H1 (cell line): Measurements from ENCODE around the gene TPPP2. TPM values are rescaled to one million over a fixed set of nuclear protein-coding genes. Genes with fewer than 3 reads are reported as not detected.
"Not testable (repeated sequence)": the region's sequence is repeated elsewhere in the genome, so short reads cannot be mapped to it uniquely, and the experiment has no call there.

Experiments used
- CTCF ChIA-PET: fragments of 300-600 bp; sonication (Branson Sonifier 250); formaldehyde crosslinking; loops from one replicate; lab custom pipeline; 2021; ENCODE audit not compliant: partially characterized antibody; lab: Charles Lee
- POLR2A ChIA-PET: fragments of 300-600 bp; sonication (Branson Sonifier 250); formaldehyde crosslinking; loops from one replicate; lab custom pipeline; 2021; ENCODE audit warnings: inconsistent platforms; ENCODE audit not compliant: partially characterized antibody; lab: Charles Lee
- DNase-seq, 2 experiments: peaks; one replicate each; pipeline versions ENCODE4 v3.0.0 to v3.0.0-alpha.2; 2010 to 2022; ENCODE audit warnings: low spot score in 2 of 2, low read depth in 1 of 2, mixed read lengths in 1 of 2
- FAIRE-seq: peaks from 2 replicates; lab custom pipeline; 2011; peaks lifted over from hg19 to GRCh38; lab: Jason Lieb, UNC
- H2AFZ ChIP-seq: 2 replicates; pipeline ENCODE4 v1.8.1; 2012; ENCODE audit warnings: low read length, inconsistent platforms
- H2AK5ac ChIP-seq: 2 replicates; pipeline ENCODE4 v1.6.1; 2013; ENCODE audit warnings: low read depth, low read length
- H2BK120ac ChIP-seq: replicated peaks from 2 replicates; pipeline ENCODE3; 2013; ENCODE audit warnings: low read depth, low read length, inconsistent platforms
- H2BK12ac ChIP-seq: 2 replicates; pipeline ENCODE4 v1.6.1; 2013; ENCODE audit warnings: low read depth, low read length
- H2BK15ac ChIP-seq: 2 replicates; pipeline ENCODE4 v1.6.1; 2013; ENCODE audit warnings: low read length
- H2BK20ac ChIP-seq: 2 replicates; pipeline ENCODE4 v1.6.1; 2013; ENCODE audit warnings: low read length
- H2BK5ac ChIP-seq: 2 replicates; pipeline ENCODE4 v1.6.1; 2013; ENCODE audit warnings: low read depth, low read length
- H3K14ac ChIP-seq: 2 replicates; pipeline ENCODE4 v1.6.1; 2013; ENCODE audit warnings: inconsistent platforms; ENCODE audit not compliant: insufficient read length
- H3K18ac ChIP-seq: 2 replicates; pipeline ENCODE4 v1.6.1; 2013; ENCODE audit warnings: low read length; ENCODE audit errors: extremely low read depth
- H3K23ac ChIP-seq: 2 replicates; pipeline ENCODE4 v1.6.1; 2013; ENCODE audit warnings: inconsistent platforms; ENCODE audit not compliant: insufficient read length
- H3K23me2 ChIP-seq: 2 replicates; pipeline ENCODE4 v1.6.1; 2013; ENCODE audit warnings: low read depth, low read length
- H3K27ac ChIP-seq: 2 replicates; pipeline ENCODE4 v1.6.1; 2011; ENCODE audit warnings: low read depth, low read length, inconsistent platforms
- H3K27me3 ChIP-seq, 4 experiments: replicated peaks in 1 of 4; 1 replicate in 1 of 4; 2 replicates in 3 of 4; pipeline versions ENCODE4 v1.6.1 to v1.8.1; 2011 to 2013; ENCODE audit warnings: low read length in 3 of 4, mild to moderate bottlenecking in 3 of 4, inconsistent platforms in 2 of 4, mixed read lengths in 2 of 4, moderate library complexity in 1 of 4; ENCODE audit not compliant: control insufficient read depth in 3 of 4, insufficient read depth in 3 of 4; ENCODE audit errors: extremely low read depth in 1 of 4
- H3K36me3 ChIP-seq, 4 experiments: 2 replicates each; pipeline versions ENCODE4 v1.6.1 to v1.8.1; 2011 to 2013; ENCODE audit warnings: mild to moderate bottlenecking in 4 of 4, low read length in 3 of 4, moderate library complexity in 2 of 4, control low read depth in 1 of 4, inconsistent platforms in 1 of 4; ENCODE audit not compliant: insufficient read depth in 4 of 4, control insufficient read depth in 2 of 4
- H3K4ac ChIP-seq: replicated peaks from 2 replicates; pipeline ENCODE3; 2013; ENCODE audit warnings: low read length, low read depth, mixed read lengths, inconsistent platforms; ENCODE audit not compliant: insufficient read length
- H3K4me1 ChIP-seq, 4 experiments: replicated peaks in 1 of 4; 1 replicate in 1 of 4; 2 replicates in 3 of 4; pipeline versions ENCODE4 v1.6.1 to v1.8.1; 2011 to 2013; ENCODE audit warnings: low read length in 3 of 4, inconsistent platforms in 2 of 4, mixed read lengths in 1 of 4; ENCODE audit not compliant: insufficient read depth in 4 of 4, control insufficient read depth in 3 of 4
- H3K4me2 ChIP-seq, 2 experiments: 2 replicates each; pipeline versions ENCODE4 v1.6.1 to v1.8.1; 2011 to 2013; ENCODE audit warnings: low read depth in 2 of 2, low read length in 2 of 2, control low read depth in 1 of 2, inconsistent platforms in 1 of 2, mild to moderate bottlenecking in 1 of 2; ENCODE audit not compliant: insufficient read depth in 1 of 2
- H3K4me3 ChIP-seq, 4 experiments: fragments of 200-600, 300-600 bp in 1 of 4; sonication (generic), shearing (Covaris generic), sonication (Bioruptor Twin) in 1 of 4; 2 replicates each; pipeline versions ENCODE4 v1.5.1 to v1.8.1; 2011 to 2016; ENCODE audit warnings: low read length in 4 of 4, low read depth in 3 of 4, control low read depth in 2 of 4, inconsistent platforms in 2 of 4, mild to moderate bottlenecking in 2 of 4, mixed read lengths in 1 of 4, moderate library complexity in 1 of 4; ENCODE audit not compliant: insufficient read depth in 2 of 4; ENCODE audit errors: extremely low read depth in 1 of 4
- H3K56ac ChIP-seq: replicated peaks from 2 replicates; pipeline ENCODE3; 2013; ENCODE audit warnings: low read depth, mild to moderate bottlenecking, mixed read lengths, low read length, inconsistent platforms; ENCODE audit not compliant: insufficient read length
- H3K79me1 ChIP-seq: 2 replicates; pipeline ENCODE4 v1.6.1; 2013; ENCODE audit warnings: low read depth, low read length, control low read depth
- H3K79me2 ChIP-seq, 2 experiments: 2 replicates each; pipeline versions ENCODE4 v1.6.1 to v1.8.1; 2012 to 2013; ENCODE audit warnings: low read length in 2 of 2, mild to moderate bottlenecking in 2 of 2, inconsistent platforms in 1 of 2; ENCODE audit not compliant: insufficient read depth in 2 of 2, control insufficient read depth in 1 of 2
- H3K9ac ChIP-seq, 4 experiments: replicated peaks in 1 of 4; 1 replicate in 1 of 4; 2 replicates in 3 of 4; pipeline versions ENCODE4 v1.6.1 to v1.8.1; 2011 to 2013; ENCODE audit warnings: low read depth in 3 of 4, low read length in 3 of 4, control low read depth in 2 of 4, mild to moderate bottlenecking in 2 of 4, moderate library complexity in 2 of 4, inconsistent platforms in 1 of 4; ENCODE audit errors: extremely low read depth in 1 of 4
- H3K9me3 ChIP-seq, 2 experiments: 2 replicates each; pipeline versions ENCODE4 v1.6.1 to v1.8.1; 2012 to 2013; ENCODE audit warnings: mild to moderate bottlenecking in 2 of 2, moderate library complexity in 2 of 2, control low read depth in 1 of 2, inconsistent platforms in 1 of 2, low read depth in 1 of 2, low read length in 1 of 2, mixed read lengths in 1 of 2; ENCODE audit not compliant: insufficient read depth in 2 of 2
- H4K20me1 ChIP-seq, 2 experiments: replicated peaks in 1 of 2; 2 replicates each; pipeline versions ENCODE3 to v1.8.1; 2011 to 2013; ENCODE audit warnings: inconsistent platforms in 2 of 2, low read length in 2 of 2, mild to moderate bottlenecking in 1 of 2; ENCODE audit not compliant: insufficient read depth in 2 of 2, control insufficient read depth in 1 of 2
- H4K5ac ChIP-seq: 2 replicates; pipeline ENCODE4 v1.6.1; 2013; ENCODE audit warnings: low read length, low read depth, mixed read lengths, inconsistent platforms; ENCODE audit not compliant: insufficient read length
- H4K8ac ChIP-seq: 2 replicates; pipeline ENCODE4 v1.8.0; 2013; ENCODE audit warnings: mild to moderate bottlenecking, moderate library complexity, low read length, inconsistent platforms; ENCODE audit not compliant: insufficient read depth; ENCODE audit errors: extremely low read depth
- H4K91ac ChIP-seq: replicated peaks from 2 replicates; pipeline ENCODE3; 2013; ENCODE audit warnings: low read length, mixed read lengths, inconsistent platforms; ENCODE audit not compliant: insufficient read length
- CTCF ChIP-seq, 3 experiments: IDR thresholded peaks; 1 replicate in 2 of 3; 2 replicates in 1 of 3; pipeline versions ENCODE4 v1.5.1 to v1.6.1; 2011; ENCODE audit warnings: low read length in 3 of 3, mild to moderate bottlenecking in 3 of 3, inconsistent platforms in 2 of 3, low read depth in 1 of 3, moderate library complexity in 1 of 3; ENCODE audit not compliant: insufficient read depth in 1 of 3; ENCODE audit errors: control extremely low read depth in 1 of 3
- WGBS, 2 experiments: shearing (Covaris generic) in 1 of 2; methylation state at CpG; one replicate each; pipeline versions ENCODE4 v1.1.6 to v1.1.7; 2013 to 2015; ENCODE audit warnings: low lambda C conversion rate in 2 of 2, mixed read lengths in 2 of 2, inconsistent platforms in 1 of 2, low coverage in 1 of 2, missing lambda C conversion rate in 1 of 2; ENCODE audit not compliant: insufficient replicate concordance in 2 of 2, insufficient coverage in 1 of 2, insufficient read length in 1 of 2; ENCODE audit errors: extremely low coverage in 1 of 2, missing lambda C conversion rate in 1 of 2; 5-methylcytosine and 5-hydroxymethylcytosine counted together
- polyA plus RNA-seq, 7 experiments: library from polyadenylated mRNA; depleted of rRNA in 3 of 7; stranded (reverse) in 5 of 7; unstranded in 2 of 7; fragments of >200 nt in 5 of 7; fragments of 200-250 nt in 2 of 7; gene quantifications; 1 replicate in 5 of 7; 2 replicates in 1 of 7; 4 replicates in 1 of 7; pipeline versions ENCODE4 v1.2.1 to v1.2.3, GENCODE V29; 2011 to 2013; ENCODE audit warnings: missing spikeins in 2 of 7, mixed read lengths in 2 of 7
- total RNA-seq: library from RNA; stranded (reverse); fragmentation: NEBNext Ultra II Directional; extraction: Animal tissue kit (Norgen Biotek cat#: 25700); gene quantifications from 2 replicates; pipeline ENCODE4 v1.2.1, GENCODE V29; 2021

TPPP2 gene
- total and polyA plus RNA-seq, 2 of the 8 experiments (the other 6 are each of a cell fraction or from before 2014, with no cell fraction given), result not detected

GRCh38 chr14:21040370-21040925 lies 10.4 kb downstream of the TPPP2 start (continued):
- TF ChIP-seq CTCF (IDR thresholded peaks at IDR 0.05; ENCODE audit: control extremely low read depth in 1 of 3, insufficient read depth in 1 of 3, low read depth in 1 of 3, low read length in 3 of 3), result no peak

- not testable (repeated sequence) for H3K4me2 ChIP-seq, H3K23ac ChIP-seq, H3K9ac ChIP-seq, H3K27ac ChIP-seq, H3K79me2 ChIP-seq, H2BK20ac ChIP-seq, H2BK15ac ChIP-seq, H2BK5ac ChIP-seq, H3K14ac ChIP-seq, H3K4me3 ChIP-seq, H3K27me3 ChIP-seq, H3K18ac ChIP-seq, H3K23me2 ChIP-seq, DNase-seq, H4K5ac ChIP-seq, H2AK5ac ChIP-seq, FAIRE-seq, H4K91ac ChIP-seq, H3K79me1 ChIP-seq, H2AFZ ChIP-seq, H3K36me3 ChIP-seq, H4K8ac ChIP-seq, H2BK12ac ChIP-seq, H3K56ac ChIP-seq, H2BK120ac ChIP-seq, H4K20me1 ChIP-seq, H3K4ac ChIP-seq, H3K9me3 ChIP-seq
- ChIA-PET POLR2A (interaction anchor here (0.9 to 4.4 kb wide), 7 partner anchors 10 to 47 kb away, joined by 3 to 36 read pairs (median 3); partner anchors contain the start of genes ARHGEF40 and NDRG2), CTCF (interaction anchor here (0.6 to 7.2 kb wide), 23 partner anchors 9 to 1902 kb away, joined by 3 to 371 read pairs (median 7); partner anchors contain the start of genes ARHGEF40, NDRG2, SLC39A2 and TPPP2)
- H3K4me1 ChIP-seq, result peaks cover 8 to 11% (median 10%) of the 10 kb centered on the region in 4 experiments; a peak in 6 of 7 replicates
- WGBS, 2 experiments, result 83% methylated on average over 3 of the region's 3 CpGs; no CpG with 5 or more reads in 1 of the 2 experiments
These were observed 10.9 kb downstream of the TPPP2 start for GRCh38 chr14:21040941-21041340.
